HepG2 (cell line): ENCODE measurements around the gene MLH1. TPM values are rescaled to one million over a fixed set of nuclear protein-coding genes. Genes with fewer than 3 reads are reported as not detected.
A peak's percentile ranks its signal among the peaks of the same experiment; 100 is the strongest.

Source experiments
- BCL6 ChIP-seq: IDR thresholded peaks from 2 replicates; pipeline ENCODE4 v1.6.1; 2016; ENCODE audit warnings: missing genetic modification reagents, missing compliant biosample characterization
- CENPT ChIP-seq: sonication (generic); formaldehyde crosslinking; IDR thresholded peaks from 2 replicates; pipeline ENCODE4 v1.8.0; 2022; ENCODE audit warnings: low read depth, mild to moderate bottlenecking, moderate library complexity, missing genetic modification reagents
- CENPX ChIP-seq: sonication (generic); formaldehyde crosslinking; IDR thresholded peaks from 2 replicates; pipeline ENCODE4 v1.9.0; 2021; ENCODE audit warnings: mild to moderate bottlenecking, missing genetic modification reagents, moderate library complexity
- HOXA5 ChIP-seq: sonication (generic); formaldehyde crosslinking; IDR thresholded peaks from 2 replicates; pipeline ENCODE4 v1.4.0; 2020; ENCODE audit warnings: missing genetic modification reagents
- IKZF1 ChIP-seq: fragments of 450-650 bp; IDR thresholded peaks from 2 replicates; pipeline ENCODE4 v1.7.1; 2016
- KLF16 ChIP-seq, 2 experiments: sonication (generic) in 1 of 2; formaldehyde crosslinking in 1 of 2; IDR thresholded peaks; 2 replicates each; pipeline versions ENCODE4 v1.6.1 to v1.8.0; 2016 to 2023; ENCODE audit warnings: missing genetic modification reagents in 2 of 2, missing compliant biosample characterization in 1 of 2
- NONO ChIP-seq, 2 experiments: fragments of 450-650 bp in 1 of 2; sonication (generic) in 1 of 2; formaldehyde crosslinking in 1 of 2; IDR thresholded peaks in 1 of 2; conservative IDR thresholded peaks in 1 of 2; 2 replicates each; pipeline versions ENCODE4 v1.6.1 to v1.8.0; 2017 to 2022; ENCODE audit warnings: mild to moderate bottlenecking in 1 of 2, missing genetic modification reagents in 1 of 2, moderate library complexity in 1 of 2
- THAP7 ChIP-seq: sonication (generic); formaldehyde crosslinking; IDR thresholded peaks from 2 replicates; pipeline ENCODE4 v1.8.1; 2023; ENCODE audit warnings: mild to moderate bottlenecking, missing genetic modification reagents
- THAP8 ChIP-seq: sonication (generic); formaldehyde crosslinking; IDR thresholded peaks from 2 replicates; pipeline ENCODE4 v1.5.1; 2020; ENCODE audit warnings: missing genetic modification reagents, mild to moderate bottlenecking, borderline replicate concordance
- TP53 ChIP-seq: sonication (generic); formaldehyde crosslinking; conservative IDR thresholded peaks from 2 replicates; pipeline ENCODE4 v1.4.0; 2020; ENCODE audit warnings: missing genetic modification reagents
- ZBTB39 ChIP-seq: sonication (generic); formaldehyde crosslinking; IDR thresholded peaks from 2 replicates; pipeline ENCODE4 v1.5.0; 2020; ENCODE audit warnings: missing genetic modification reagents
- ZFP37 ChIP-seq: sonication (generic); formaldehyde crosslinking; IDR thresholded peaks from 2 replicates; pipeline ENCODE4 v1.4.0; 2020; ENCODE audit warnings: missing genetic modification reagents, borderline replicate concordance
- ZFY ChIP-seq: sonication (generic); formaldehyde crosslinking; IDR thresholded peaks from 2 replicates; pipeline ENCODE4 v1.4.0; 2020; ENCODE audit warnings: missing genetic modification reagents
- ZNF205 ChIP-seq: IDR thresholded peaks from 2 replicates; pipeline ENCODE4 v1.6.1; 2018; ENCODE audit warnings: missing biosample characterization, missing genetic modification reagents
- ZNF282 ChIP-seq: fragments of 450-650 bp; IDR thresholded peaks from 2 replicates; pipeline ENCODE4 v1.6.1; 2018; ENCODE audit not compliant: partially characterized antibody
- ZNF343 ChIP-seq: sonication (generic); formaldehyde crosslinking; IDR thresholded peaks from 2 replicates; pipeline ENCODE4 v1.4.0; 2020; ENCODE audit warnings: mild to moderate bottlenecking, missing genetic modification reagents
- ZNF354B ChIP-seq: sonication (generic); formaldehyde crosslinking; IDR thresholded peaks from 2 replicates; pipeline ENCODE4 v1.8.0; 2022; ENCODE audit warnings: mild to moderate bottlenecking, missing genetic modification reagents
- ZNF44 ChIP-seq: sonication (generic); formaldehyde crosslinking; IDR thresholded peaks from 2 replicates; pipeline ENCODE4 v1.5.1; 2020; ENCODE audit warnings: mild to moderate bottlenecking, missing genetic modification reagents
- polyA plus RNA-seq, 8 experiments: library from polyadenylated mRNA; depleted of rRNA in 3 of 8; stranded (reverse) in 7 of 8; unstranded in 1 of 8; fragments of >200 nt; fragmentation: Illumina TruSeq in 4 of 8; extraction: Trizol in 4 of 8; gene quantifications; 2 replicates each; pipeline versions ENCODE4 v1.2.1 to v1.2.3, GENCODE V29; 2011 to 2016; ENCODE audit warnings: low read depth in 4 of 8, missing spikeins in 1 of 8, mixed read lengths in 1 of 8; ENCODE audit not compliant: insufficient read depth in 1 of 8
- total RNA-seq, 5 experiments: library from RNA; depleted of rRNA; stranded (reverse); fragments of >200 nt; fragmentation: Illumina TruSeq; extraction: Trizol; gene quantifications; 2 replicates each; pipeline ENCODE4 v1.2.3, GENCODE V29; 2016; ENCODE audit warnings: low read depth in 1 of 5
- TF ChIP-seq, protein P1 (sequence below): conservative IDR thresholded peaks from 2 replicates; pipeline ENCODE4 v1.6.1; 2018; ENCODE audit warnings: missing genetic modification reagents
- TF ChIP-seq, protein P2 (sequence below): sonication (generic); formaldehyde crosslinking; IDR thresholded peaks from 2 replicates; pipeline ENCODE4 v1.4.0; 2020; ENCODE audit warnings: mild to moderate bottlenecking, missing genetic modification reagents
- TF ChIP-seq, protein P3 (sequence below), 2 experiments: sonication (generic) in 1 of 2; formaldehyde crosslinking in 1 of 2; IDR thresholded peaks; 2 replicates each; pipeline versions ENCODE4 v1.5.1 to v1.6.1; 2011 to 2020; ENCODE audit warnings: borderline replicate concordance in 1 of 2, low read depth in 1 of 2, low read length in 1 of 2, mild to moderate bottlenecking in 1 of 2, missing genetic modification reagents in 1 of 2, moderate library complexity in 1 of 2

Gene MLH1
- total and polyA plus RNA-seq, 2 of the 13 experiments (the other 11 are each of a cell fraction or from before 2014, with no cell fraction given), result 29.5 to 70.8 TPM

- TF ChIP-seq, protein P1, sequence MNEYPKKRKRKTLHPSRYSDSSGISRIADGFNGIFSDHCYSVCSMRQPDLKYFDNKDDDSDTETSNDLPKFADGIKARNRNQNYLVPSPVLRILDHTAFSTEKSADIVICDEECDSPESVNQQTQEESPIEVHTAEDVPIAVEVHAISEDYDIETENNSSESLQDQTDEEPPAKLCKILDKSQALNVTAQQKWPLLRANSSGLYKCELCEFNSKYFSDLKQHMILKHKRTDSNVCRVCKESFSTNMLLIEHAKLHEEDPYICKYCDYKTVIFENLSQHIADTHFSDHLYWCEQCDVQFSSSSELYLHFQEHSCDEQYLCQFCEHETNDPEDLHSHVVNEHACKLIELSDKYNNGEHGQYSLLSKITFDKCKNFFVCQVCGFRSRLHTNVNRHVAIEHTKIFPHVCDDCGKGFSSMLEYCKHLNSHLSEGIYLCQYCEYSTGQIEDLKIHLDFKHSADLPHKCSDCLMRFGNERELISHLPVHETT (CRISPR knock-in tag), result peak; percentile 77; the same call in 1 of the 2 replicates
- TF ChIP-seq, protein P2, sequence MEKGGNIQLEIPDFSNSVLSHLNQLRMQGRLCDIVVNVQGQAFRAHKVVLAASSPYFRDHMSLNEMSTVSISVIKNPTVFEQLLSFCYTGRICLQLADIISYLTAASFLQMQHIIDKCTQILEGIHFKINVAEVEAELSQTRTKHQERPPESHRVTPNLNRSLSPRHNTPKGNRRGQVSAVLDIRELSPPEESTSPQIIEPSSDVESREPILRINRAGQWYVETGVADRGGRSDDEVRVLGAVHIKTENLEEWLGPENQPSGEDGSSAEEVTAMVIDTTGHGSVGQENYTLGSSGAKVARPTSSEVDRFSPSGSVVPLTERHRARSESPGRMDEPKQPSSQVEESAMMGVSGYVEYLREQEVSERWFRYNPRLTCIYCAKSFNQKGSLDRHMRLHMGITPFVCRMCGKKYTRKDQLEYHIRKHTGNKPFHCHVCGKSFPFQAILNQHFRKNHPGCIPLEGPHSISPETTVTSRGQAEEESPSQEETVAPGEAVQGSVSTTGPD (CRISPR knock-in tag), result peak; percentile 56; the same call in 1 of the 2 replicates
- TF ChIP-seq HOXA5 (CRISPR knock-in tag) (peak; percentile 88), IKZF1 (no peak), ZBTB39 (CRISPR knock-in tag) (no peak), CENPX (CRISPR knock-in tag) (no peak), KLF16 (CRISPR knock-in tag; IDR thresholded peaks at IDR 0.05) (no peak; a peak in 1 of 4 replicates), NONO (IDR thresholded peaks at IDR 0.05) (no peak), NONO (CRISPR knock-in tag; conservative IDR thresholded peaks at IDR 0.05) (peak; percentile 80), ZNF343 (CRISPR knock-in tag) (peak; percentile 30; the same call in 1 of the 2 replicates), ZFP37 (CRISPR knock-in tag) (peak; percentile 82; the same call in 1 of the 2 replicates), CENPT (CRISPR knock-in tag) (peak; percentile 44; the same call in 1 of the 2 replicates), ZNF354B (CRISPR knock-in tag) (no peak), ZFY (CRISPR knock-in tag) (peak; percentile 96), ZNF205 (CRISPR knock-in tag) (0 out of 2 replicates have a peak, but pooled peaks have one; percentile 37), ZNF44 (CRISPR knock-in tag) (peak; percentile 92; the same call in 1 of the 2 replicates), ZNF282 (no peak), BCL6 (CRISPR knock-in tag) (peak; percentile 48; the same call in 1 of the 2 replicates), THAP7 (CRISPR knock-in tag) (peak; percentile 59; the same call in 1 of the 2 replicates), TP53 (CRISPR knock-in tag) (peak; percentile 36; the same call in 1 of the 2 replicates), THAP8 (CRISPR knock-in tag) (no peak)
- TF ChIP-seq, protein P3, sequence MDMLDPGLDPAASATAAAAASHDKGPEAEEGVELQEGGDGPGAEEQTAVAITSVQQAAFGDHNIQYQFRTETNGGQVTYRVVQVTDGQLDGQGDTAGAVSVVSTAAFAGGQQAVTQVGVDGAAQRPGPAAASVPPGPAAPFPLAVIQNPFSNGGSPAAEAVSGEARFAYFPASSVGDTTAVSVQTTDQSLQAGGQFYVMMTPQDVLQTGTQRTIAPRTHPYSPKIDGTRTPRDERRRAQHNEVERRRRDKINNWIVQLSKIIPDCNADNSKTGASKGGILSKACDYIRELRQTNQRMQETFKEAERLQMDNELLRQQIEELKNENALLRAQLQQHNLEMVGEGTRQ (IDR thresholded peaks at IDR 0.05; ENCODE audit: low read depth, low read length), result no peak
- TF ChIP-seq, protein P3 (CRISPR knock-in tag; IDR thresholded peaks at IDR 0.05; ENCODE audit: borderline replicate concordance), result peak; percentile 64; the same call in 1 of the 2 replicates
Observed at GRCh38 chr3:36992806-36993325, 452 bp upstream of the MLH1 start, which contains the start of gene EPM2AIP1 (continued).
